HG03097 (cell line): ENCODE results near the gene SPAG4.

ENCODE experiments used
- ATAC-seq: cut with Tn5 transposase; IDR thresholded peaks from one replicate; pipeline ENCODE4 v1.9.1; 2021; ENCODE audit not compliant: unreplicated experiment, low FRiP score

SPAG4 gene

DNA sequence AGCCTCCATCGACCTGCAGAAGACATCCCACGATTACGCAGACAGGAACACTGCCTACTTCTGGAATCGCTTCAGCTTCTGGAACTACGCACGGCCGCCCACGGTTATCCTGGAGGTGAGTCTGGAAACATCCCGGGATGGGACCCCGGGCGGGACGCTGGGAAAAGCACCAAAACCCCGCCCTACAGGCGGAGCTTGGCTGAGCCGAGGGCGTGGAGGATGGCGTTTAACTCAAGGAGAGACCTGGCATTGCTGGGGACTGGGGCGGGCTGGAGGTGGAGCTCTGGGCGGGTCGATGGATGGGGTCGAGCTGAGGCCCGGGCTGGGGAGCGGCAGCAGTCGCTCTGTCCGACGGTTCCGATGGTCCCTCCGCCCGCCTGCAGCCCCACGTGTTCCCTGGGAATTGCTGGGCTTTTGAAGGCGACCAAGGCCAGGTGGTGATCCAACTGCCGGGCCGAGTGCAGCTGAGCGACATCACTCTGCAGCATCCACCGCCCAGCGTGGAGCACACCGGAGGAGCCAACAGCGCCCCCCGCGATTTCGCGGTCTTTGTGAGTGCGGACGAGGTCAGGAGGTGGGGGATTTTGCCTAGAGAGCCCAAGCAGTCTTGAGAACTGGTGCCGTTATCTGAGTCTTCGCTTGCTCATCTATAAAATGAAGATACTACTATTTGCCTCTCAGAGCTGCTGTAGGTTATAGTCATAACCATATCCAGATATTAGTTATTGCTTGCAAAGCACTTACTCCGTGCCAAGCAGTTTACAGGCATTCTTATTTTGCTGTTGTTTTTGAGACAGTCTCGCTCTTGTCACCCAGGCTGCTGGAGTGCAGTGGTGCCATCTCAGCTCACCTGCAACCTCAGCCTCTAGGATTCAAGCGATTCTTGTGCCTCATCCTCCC lies 3.8 kb downstream of the SPAG4 start:
- ATAC-seq: peak; percentile 30

DNA sequence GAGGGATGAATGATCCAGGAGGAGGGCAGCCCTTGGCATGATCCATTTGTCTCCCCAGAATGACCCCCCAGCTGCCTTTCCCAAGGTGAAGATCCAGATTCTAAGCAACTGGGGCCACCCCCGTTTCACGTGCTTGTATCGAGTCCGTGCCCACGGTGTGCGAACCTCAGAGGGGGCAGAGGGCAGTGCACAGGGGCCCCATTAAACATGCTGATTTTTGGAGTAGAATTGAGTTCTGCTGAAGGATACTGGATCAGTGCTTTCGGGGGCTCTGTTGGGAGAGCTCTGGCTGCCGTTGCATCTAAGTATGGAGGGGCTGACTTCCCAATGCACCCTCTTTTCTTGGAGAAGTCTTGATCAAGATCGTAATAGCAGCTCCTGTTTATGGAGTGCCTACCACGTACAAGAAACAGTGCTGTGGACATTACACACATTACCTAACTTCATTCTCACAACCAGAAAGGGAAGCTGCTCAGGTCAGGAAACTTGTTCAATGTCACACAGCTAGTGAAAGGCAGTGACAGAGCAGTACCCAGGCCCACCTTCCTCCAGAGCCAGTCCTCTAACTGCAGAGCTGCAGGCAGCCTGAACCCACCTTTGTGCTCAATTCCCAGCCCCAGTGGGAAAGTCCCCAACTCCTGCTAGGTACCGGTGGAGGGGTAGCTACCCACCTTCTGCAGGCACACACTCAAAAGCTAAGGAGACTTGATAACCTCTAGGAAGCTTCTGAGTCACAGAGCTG lies 5.4 kb downstream of the SPAG4 start:
- ATAC-seq: no peak

DNA sequence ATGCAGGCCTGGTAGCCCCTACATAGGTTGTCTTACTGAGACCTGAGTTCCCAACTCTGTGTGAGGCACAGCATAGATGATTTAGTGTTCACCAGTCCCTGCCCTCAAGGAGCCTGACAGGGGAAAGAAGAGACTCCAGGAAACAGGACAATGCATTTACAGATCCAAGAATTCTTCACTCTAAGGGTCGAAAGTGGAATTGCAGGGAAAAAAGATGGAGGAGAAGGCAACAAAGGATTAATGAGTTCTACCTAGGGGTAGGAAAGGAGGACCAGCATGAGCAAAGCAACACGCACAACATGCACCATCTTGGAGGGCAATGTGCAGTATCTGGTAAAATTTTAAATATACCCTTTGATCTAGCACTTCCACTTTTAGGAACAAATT lies 5.9 kb downstream of the SPAG4 start:
- no peak for ATAC-seq

DNA sequence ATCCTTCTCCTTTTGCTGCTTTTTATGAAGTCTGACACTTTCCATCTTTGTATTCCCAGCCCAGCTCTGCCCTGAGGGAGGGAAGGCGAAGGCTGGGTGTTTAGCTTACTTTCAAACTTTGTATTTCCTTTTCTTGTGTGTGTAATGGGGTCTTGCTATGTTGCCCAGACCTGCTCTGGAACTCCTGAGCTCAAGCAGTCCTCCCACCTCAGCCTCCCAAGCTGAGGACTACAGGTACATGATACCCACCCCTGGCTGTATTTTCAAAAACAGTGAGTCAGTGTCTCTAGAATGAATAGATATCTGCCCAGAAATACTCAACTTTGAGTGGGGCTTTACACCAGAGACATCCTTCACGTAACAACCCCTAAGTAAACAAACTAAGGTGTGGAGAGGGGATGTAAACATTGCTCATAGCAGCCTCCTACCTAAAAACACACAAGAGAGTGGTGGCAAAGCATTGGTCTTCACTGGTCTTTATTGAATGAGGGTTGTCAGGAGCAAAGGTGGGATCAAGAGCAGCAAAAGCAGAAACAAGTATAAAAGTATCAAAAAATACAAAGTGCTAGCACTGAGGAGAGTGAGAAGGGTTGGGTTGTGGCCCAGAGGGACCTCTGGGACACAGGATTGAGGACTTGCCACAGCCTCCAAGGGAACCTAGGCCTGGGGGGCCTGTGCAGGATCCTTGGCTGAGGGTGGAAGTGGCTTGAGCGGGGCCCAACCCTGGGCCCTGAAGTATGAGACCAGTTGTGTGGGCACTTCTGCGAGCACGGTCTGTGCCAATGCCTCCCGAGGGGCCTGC lies 10.2 kb downstream of the SPAG4 start:
- ATAC-seq: no peak

DNA sequence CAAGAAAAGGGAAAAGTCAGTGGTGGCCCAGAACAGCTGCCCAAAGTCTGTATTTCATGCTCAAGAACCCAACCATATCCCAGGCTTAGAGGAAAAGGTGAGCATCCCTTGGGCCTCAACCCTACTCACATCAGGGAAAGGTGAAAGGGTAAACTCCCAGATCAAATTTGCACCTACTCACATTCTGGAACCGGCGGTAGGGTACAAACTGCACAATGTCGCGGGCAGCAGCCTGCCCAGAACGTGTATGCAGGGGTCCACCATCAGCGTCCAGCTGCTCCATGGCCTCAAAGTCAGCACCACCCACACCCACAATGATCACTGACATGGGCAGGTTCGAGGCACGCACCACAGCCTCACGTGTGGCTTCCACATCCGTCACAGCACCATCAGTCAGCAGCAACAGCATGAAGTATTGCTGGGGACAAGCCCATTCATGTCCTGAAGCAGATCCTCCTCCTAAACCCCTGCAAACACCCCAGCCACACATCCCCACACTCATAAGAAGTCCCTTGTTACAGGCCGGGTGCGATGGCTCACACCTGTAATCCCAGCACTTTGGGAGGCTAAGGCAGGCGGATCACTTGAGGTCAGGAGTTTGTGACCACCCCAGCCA lies 10.9 kb downstream of the SPAG4 start:
- ATAC-seq: no peak

DNA sequence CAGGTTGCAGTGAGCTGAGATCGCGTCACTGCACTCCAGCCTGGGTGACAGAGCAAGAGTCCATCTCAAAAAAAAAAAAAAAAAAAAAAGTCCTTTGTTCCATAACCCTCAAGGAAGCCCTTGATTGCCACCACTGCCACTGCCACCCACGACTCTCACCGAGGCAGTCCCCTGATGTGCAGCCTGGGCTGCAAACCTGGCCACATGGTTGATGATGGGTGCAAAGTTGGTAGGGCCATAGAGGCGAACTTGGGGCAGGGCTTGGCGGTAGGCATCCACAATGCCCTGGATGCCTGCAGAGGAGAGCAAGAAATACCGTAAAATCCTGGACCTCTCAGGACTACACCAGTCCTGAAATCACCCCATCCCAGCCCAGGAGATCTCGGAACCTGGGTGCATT lies 11.5 kb downstream of the SPAG4 start:
- ATAC-seq: no peak

DNA sequence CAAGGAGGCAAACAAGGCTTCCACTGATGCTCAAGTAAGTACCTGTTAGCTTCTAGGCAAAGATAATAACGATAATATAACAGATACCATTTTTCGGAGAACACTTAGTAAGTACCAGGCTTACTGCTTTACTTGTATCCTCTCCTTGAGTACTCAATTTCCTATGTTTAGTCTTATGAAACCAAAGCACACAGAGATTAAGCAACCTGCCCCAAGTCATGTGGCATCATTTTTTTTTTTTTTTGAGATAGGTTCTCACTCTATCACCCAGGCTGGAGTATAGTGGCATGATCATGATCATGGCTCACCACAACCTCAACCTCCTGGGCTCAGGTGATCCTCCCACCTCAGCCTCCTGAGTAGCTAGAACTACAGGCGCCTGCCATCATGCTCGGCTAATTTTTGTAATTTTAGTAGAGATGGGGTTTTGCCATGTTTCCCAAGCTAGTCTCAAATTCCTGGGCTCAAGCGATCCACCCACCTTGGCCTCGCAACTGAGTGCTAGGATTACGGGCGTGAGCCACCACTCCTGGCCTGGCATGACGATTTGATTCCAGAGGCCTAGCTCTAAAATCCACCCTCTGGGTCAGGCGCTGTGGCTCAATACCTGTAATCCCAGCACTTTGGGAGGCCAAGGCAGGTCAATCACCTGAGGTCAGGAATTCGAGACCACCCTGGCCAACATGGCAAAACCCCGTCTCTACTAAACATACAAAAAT lies 14.0 kb downstream of the SPAG4 start:
- ATAC-seq: no peak

DNA sequence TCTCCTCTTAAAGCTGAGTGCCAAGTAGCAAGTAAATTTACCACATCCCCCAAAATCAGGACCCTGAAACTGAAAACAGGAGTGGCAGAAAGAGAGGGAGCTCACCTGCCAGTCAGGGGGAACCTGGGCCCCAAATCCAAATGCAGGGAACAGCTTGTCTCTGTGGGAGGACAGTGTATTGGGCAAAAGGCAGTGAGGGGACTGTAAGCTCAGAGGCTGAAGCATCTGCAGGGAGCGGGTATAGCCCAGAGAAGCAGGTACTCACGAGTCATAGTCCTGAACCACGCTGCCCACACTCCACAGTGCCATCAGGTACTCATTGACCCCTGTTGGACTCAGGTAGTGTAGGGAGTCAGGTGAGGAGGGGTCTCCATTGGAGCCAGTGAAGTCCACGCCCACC lies 15.0 kb downstream of the SPAG4 start:
- ATAC-seq: no peak

DNA sequence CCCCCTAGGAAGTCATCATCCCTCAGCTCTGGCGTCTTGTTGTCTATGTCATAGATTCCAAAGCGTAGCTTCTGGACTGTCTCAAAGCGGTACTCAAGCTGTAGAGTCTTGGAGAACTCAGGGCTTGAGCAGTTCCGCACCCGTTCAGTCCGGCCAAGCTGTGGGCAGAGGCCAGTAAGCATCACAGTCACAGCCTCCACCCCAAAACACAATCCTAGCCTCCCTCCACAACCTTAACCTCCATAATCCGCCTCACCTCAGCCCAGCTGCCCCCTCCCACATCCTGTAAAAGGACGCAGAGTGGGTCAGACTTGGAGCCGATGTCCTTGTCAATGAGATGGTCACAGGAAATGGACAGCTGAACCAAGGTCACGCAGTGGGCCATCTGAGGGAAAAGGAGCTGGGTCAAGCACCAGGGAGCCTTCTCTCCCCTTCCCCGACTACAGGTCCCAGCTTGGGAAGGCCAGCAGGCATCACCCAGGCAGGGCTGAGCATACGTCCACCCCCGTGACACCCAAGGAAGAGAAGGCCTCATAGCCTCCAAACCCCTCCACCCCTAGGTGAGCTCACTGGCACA lies 17.0 kb downstream of the SPAG4 start:
- no peak for ATAC-seq

DNA sequence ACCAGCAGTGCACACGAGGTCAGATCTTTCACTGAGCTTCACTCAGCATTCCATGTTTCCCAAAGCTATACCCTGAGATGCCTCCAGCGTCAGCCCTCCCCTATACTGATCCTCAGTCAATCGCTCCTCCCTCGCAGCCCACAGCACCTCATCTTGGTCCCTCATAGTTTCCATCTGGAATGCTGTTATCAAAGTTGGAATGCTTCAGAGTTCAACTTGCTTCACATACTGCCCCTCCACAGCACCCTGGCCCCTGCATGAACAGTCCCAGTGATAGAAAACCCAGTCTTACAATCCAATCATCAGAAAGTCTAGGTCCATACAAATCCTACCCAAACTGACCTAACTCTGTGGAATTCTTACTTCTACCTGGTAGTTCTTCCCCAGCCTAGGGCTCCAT lies 20.0 kb downstream of the SPAG4 start:
- ATAC-seq: no peak

DNA sequence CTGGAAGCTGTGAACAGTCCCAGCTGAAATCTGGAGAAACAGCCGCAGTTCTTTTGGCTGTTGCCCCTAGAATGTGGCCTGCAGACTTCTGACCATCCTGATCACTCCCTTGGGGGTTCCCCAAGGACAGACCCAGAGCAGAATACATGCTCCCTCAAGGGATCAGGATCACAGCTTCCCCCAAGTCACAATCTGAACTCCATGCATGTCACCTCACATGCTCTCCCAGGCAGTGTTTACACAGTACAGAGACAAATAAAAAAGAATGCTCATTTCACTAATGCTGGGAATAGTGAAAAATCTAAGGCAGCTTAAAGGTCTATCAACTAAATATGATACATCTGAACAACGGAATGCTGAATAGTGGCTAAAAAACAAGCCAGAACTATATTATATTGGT lies 20.5 kb downstream of the SPAG4 start:
- no peak for ATAC-seq

DNA sequence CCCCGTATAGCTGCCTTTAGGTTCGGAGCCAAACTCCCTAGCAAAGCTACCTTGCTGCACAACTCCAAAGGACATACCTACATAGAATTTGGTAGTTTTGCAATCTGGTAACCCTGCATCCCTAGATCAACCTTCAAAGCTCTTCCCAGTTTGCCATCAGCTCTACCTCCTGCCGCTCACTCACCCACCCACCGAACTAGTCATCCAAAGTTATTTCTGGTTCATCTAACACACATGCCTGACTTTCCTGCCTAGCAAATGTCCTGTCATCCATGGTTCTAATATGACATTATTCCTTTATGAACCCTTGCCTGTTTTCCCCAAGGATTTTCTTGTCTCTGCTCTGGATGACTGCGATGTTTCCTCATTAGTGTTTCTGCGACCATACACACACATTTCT lies 21.6 kb downstream of the SPAG4 start:
- no peak for ATAC-seq

DNA sequence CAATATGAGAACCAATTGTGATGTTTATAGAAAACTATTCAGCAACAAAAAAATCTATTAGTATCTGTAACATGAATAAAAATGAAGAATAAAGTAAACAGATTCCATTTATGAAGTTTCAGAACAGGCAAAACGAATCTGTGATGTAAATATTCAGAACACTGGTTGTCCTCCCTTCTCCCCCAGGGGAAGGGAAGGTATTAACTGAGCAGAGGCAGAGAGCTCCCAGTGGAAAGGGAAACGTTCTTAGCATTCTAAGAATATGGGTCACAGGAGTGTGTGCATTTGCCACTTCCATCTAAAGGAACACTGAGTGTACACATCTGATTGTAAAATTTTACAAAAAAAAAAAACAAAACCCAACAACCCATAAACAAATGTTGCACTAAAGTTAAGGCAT lies 23.1 kb downstream of the SPAG4 start:
- ATAC-seq: no peak

DNA sequence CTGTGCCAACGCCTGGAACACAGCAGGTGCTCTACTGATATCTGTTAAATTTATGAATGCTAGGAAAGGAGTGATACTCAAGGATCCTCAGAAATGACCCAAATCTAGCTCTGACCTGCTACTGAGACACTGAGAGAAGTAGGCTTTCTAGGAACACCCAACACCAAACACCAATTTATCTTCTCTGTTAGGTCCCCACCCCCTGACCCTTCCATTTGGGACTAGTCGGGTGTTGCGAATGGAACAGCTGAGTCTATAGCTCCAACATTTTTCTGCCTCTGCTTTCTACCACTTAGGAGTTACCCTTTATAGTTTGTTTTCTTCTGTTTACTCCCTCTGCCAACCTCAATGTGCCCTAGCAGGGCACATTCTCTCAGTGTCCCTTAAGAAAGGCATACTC lies 25.1 kb downstream of the SPAG4 start:
- ATAC-seq: no peak

DNA sequence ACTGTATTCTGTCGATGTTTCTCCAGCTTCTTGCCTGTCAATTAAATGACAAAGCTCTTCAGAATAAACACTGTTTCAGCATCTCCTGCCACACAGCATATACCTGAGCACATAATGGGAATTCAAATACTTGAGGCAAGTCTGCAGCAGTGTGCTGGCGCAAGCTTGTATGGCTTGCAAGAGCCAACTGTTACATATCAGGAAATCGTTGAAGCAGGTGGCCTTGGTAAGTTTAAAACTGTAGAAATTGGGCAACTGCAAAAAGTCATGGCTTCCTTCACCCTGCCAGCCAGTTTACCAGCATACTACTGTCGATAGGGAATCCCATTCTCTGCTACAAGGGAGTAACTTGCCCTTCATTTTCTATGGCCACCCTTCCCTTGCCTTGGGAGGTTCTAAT lies 26.1 kb downstream of the SPAG4 start:
- ATAC-seq: no peak

DNA sequence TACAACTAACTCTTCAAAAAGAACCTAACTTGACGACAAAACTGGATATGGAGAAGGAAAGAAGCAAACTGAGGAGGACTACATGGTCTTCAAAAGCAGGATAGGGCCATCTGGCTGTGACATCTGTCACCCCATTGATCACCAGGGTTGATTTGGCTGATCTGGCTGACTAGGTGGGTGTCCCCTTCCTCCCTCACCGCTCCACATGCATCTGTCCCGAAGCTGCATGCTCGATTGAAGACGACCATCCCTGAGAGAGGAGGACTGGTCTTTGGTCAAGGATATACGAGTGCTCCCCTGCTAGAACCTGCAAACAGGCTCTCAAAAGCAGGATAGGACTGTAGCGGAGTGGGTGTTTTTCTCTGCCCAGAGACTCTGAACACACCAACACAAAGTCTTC lies 27.4 kb downstream of the SPAG4 start:
- ATAC-seq: no peak

DNA sequence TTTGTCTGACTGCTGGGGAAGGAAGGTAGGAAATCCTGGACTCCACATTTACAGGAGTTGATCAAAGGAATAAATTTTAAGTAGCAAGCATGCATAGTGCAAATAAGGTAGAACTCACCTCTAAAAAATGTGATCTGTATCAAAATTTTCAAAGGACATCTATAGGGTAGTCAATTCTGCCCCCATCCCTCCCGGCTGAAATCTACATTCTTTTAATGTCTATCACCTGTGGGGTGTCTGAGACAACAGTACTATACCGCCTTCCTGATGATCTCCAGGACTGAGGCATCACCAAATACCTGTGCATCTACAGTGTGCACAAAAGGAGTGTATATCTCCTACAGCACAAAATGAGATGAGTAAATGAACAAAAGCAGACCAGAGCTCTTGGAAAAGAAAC lies 29.2 kb downstream of the SPAG4 start:
- ATAC-seq: no peak

DNA sequence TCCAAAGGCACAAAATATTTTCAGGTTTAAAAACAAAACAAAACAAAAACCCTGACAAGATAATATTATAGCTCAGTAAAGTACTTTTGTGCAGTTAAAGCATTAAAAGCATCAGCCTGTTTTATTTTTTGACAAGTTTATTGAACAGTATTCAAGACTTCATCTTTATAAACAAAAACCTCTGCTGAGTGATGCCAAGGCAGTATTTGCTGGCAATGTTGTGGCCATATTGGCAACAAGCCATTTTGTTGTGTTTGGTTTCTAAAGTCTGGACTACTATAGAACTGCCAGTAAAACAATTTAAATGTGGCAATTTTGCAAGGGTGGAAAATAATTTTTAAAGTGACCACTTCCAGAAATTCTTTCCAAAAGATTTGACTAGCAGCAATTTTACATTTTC lies 33.2 kb downstream of the SPAG4 start:
- no peak for ATAC-seq

DNA sequence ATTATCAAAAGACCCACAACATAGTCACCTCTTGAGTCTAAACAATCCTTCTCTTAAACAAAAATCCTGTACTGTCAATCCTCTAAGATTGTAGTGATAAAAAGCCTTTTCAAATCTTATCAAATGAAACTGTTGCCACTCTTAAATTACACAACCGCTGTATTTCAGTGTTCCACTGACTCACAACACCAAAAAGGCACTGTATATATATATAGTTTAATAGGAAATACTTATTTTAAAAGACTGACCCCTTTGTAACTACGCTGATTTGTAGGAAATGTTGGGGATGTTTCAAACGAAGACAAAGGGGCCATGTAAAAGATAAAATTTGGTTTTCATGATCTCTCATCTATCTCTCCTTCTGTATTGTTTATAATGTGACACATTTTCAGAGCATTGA lies 35.0 kb downstream of the SPAG4 start:
- no peak for ATAC-seq

DNA sequence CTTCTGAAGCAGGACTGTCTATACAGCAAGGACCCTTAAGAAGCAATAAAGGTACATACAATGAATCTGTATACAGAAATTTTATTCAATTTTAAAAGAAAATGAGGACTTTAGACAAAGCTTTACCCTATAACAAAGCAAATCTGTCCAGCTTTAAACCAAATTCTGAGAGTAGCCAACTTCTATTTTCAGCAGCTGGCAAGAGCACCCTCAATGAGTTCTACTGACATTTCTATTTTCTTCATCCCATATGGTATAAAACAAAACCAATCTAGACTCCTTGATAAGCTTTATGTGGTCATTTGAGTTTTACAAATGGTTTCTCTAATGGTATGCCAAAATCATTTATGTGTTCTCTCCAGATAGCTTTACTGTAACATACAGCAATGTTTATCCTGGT lies 36.3 kb downstream of the SPAG4 start:
- ATAC-seq: no peak
